Lower lobe of right lung (tissue), 2 donors: Measurements from ENCODE around the gene ACSL3. TPM values are rescaled to one million over a fixed set of nuclear protein-coding genes. Genes with fewer than 3 reads are reported as not detected.

ENCODE experiments used
- ATAC-seq, 2 donors: fragments of 200-7000 bp; cut with Tn5 transposase; one replicate each; pipeline ENCODE4 v1.9.1; 2020 to 2022; ENCODE audit warnings: mild to moderate bottlenecking in 2 of 2, moderate library complexity in 2 of 2
- DNase-seq: peaks from one replicate; pipeline ENCODE4 v3.0.0-alpha.2; 2020
- H3K27ac ChIP-seq: fragments of 200-600 bp; one replicate; pipeline ENCODE4 v1.8.0; 2022
- H3K27me3 ChIP-seq: fragments of 200-600 bp; one replicate; pipeline ENCODE4 v1.8.0; 2022; ENCODE audit warnings: low read depth
- H3K36me3 ChIP-seq: fragments of 200-600 bp; one replicate; pipeline ENCODE4 v1.8.0; 2022; ENCODE audit warnings: mild to moderate bottlenecking
- H3K4me1 ChIP-seq: fragments of 200-600 bp; one replicate; pipeline ENCODE4 v1.8.0; 2022
- H3K4me3 ChIP-seq: fragments of 200-600 bp; one replicate; pipeline ENCODE4 v1.8.0; 2022; ENCODE audit warnings: mild to moderate bottlenecking
- H3K9me3 ChIP-seq: fragments of 200-600 bp; one replicate; pipeline ENCODE4 v1.8.0; 2022
- CTCF ChIP-seq: fragments of 200-600 bp; IDR thresholded peaks from one replicate; pipeline ENCODE4 v1.8.0; 2022; ENCODE audit warnings: antibody characterized with exemption, mild to moderate bottlenecking
- intact Hi-C: fragments of 100-400 bp; cut with DNase I; formaldehyde crosslinking; loops from one replicate; pipeline ENCODE4 v1.11.0; 2022
- total RNA-seq: library from RNA; stranded (reverse); fragmentation: NEBNext Ultra II Directional; extraction: Animal tissue kit (Norgen Biotek cat#: 25700); gene quantifications from one replicate; pipeline ENCODE4 v1.2.1, GENCODE V29; 2021
- donor health status: DM: no; HTN: yes; CAD: no; lungs with severe emphysema.

Gene ACSL3
- total RNA-seq, 1 donor from 2014 or later = 74.2 TPM

DNA sequence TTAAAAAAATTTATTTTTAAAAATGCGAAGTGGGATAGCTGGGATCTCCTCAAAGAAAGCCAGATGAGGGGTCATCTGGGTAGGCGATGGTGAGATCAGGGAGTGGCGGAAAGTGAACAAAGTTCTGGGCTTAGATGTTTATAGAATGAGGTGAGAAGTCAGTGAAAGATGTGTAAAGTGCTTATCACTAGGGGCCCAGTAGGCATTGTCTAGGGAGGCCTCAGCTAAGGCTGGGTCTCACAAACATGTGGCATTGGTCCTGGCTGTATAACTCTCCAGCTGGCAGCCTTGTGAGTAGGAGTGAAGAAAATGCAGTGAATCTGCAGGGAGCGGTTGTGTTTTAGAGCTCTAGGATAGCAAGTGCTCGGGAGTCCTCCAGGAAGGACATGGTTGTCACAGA, 10.5 kb downstream of the ACSL3 start:
- intact Hi-C loops = no loop called here
- no peak for ATAC-seq
- Histone ChIP-seq H3K4me1 (peaks cover 30% of the 10 kb centered on the region), H3K27me3 (no peaks in the 10 kb centered on the region), H3K4me3 (no peak overlapping the region), H3K9me3 (no peaks in the 10 kb centered on the region), H3K27ac (no peak overlapping the region), H3K36me3 (no peaks in the 10 kb centered on the region)
- no peak for DNase-seq
- no peak for TF ChIP-seq CTCF

- TF ChIP-seq CTCF = no peak
- Histone ChIP-seq H3K9me3 (no peaks in the 10 kb centered on the region), H3K36me3 (no peaks in the 10 kb centered on the region), H3K4me3 (no peak overlapping the region), H3K4me1 (peaks cover 41% of the 10 kb centered on the region), H3K27me3 (no peaks in the 10 kb centered on the region), H3K27ac (no peak overlapping the region)
- no peak for DNase-seq
- ATAC-seq = peak in 1 of 2 donors; percentile 46
- intact Hi-C loops = no loop called here
Observed at GRCh38 chr2:222872551-222872950, 11.7 kb downstream of the ACSL3 start.

- no peak overlapping the region for H3K27ac ChIP-seq
- H3K36me3 ChIP-seq = no peaks in the 10 kb centered on the region
- peaks cover 37% of the 10 kb centered on the region for H3K4me1 ChIP-seq
- DNase-seq (no peak), ATAC-seq (no peak)
- H3K9me3 ChIP-seq = no peaks in the 10 kb centered on the region
- no peak for TF ChIP-seq CTCF
- H3K4me3 ChIP-seq = no peak overlapping the region
- no peaks in the 10 kb centered on the region for H3K27me3 ChIP-seq
- intact Hi-C loops = no loop called here
Observed at GRCh38 chr2:222875482-222875881, 14.6 kb downstream of the ACSL3 start.

DNA sequence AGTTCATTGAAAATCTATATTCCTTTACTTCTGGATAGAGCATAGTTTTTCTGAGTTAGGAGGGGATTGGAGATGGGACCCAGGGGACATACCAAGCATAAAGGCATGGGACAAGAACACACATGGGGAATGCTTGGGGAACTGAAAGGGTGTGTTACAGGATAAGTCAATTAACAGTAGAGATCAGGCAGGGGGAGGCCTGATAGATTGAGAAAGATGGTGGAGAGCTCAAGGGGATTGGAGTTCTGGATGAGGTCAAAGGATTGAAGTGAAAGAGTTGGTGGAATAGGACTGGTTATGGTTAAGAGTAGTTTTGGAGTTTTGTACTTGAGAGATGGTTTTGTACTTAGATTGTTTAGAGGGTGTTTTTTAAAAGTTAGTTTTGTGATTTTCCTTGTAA, 16.1 kb downstream of the ACSL3 start:
- peaks cover 26% of the 10 kb centered on the region for H3K4me1 ChIP-seq
- intact Hi-C loops = no loop called here
- no peak overlapping the region for H3K4me3 ChIP-seq
- ATAC-seq (no peak), DNase-seq (no peak)
- H3K36me3 ChIP-seq = no peaks in the 10 kb centered on the region
- H3K9me3 ChIP-seq = no peaks in the 10 kb centered on the region
- no peaks in the 10 kb centered on the region for H3K27me3 ChIP-seq
- TF ChIP-seq CTCF = no peak
- H3K27ac ChIP-seq = no peak overlapping the region

DNA sequence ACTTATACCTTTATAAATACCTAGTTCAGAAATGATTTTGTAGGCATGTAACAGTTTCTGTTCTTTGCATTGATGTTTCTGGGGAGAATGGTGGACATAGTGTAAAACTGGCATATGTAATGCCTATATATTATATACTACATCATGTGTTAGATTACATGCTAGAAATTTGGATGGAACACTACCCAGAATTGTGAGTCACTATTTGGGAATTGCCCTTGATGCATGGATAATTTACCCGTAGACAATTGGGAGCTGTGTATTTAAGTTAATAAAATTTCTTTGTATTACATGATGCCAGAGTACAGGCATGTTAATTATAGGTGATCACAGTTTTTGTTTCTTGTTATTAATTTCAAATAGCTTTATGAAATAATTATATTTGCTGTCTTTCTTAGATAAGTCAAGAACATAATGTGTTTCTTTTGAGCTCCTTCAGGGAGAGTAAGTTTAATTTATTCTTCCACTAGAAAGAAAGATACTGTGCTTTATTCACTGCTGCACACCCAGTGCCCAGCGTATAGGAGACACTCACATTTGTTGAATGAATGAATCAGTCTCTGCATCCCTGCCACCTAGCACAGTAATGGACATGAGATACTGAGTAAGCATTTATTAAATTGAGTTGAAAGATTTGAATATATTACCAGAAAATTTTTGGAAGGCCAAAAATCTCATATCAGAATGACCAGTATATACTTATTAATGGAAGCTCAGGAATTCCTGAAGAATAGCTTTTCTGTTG, 16.9 kb downstream of the ACSL3 start:
- Histone ChIP-seq H3K4me3 (no peak overlapping the region), H3K36me3 (no peaks in the 10 kb centered on the region), H3K9me3 (no peaks in the 10 kb centered on the region), H3K27me3 (no peaks in the 10 kb centered on the region), H3K27ac (no peak overlapping the region), H3K4me1 (peaks cover 31% of the 10 kb centered on the region)
- DNase-seq (no peak), ATAC-seq (peak in 1 of 2 donors; percentile 20)
- intact Hi-C loops = no loop called here
- TF ChIP-seq CTCF = no peak
